HCEC 1CT (cell line): ENCODE measurements around the gene TOR1B.
"Not testable (repeated sequence)": the region's sequence is repeated elsewhere in the genome, so short reads cannot be mapped to it uniquely, and the experiment has no call there.

Experiments
- DNase-seq: peaks from one replicate; pipeline ENCODE4 v3.0.0-alpha.2; 2017

Gene TOR1B, protein sequence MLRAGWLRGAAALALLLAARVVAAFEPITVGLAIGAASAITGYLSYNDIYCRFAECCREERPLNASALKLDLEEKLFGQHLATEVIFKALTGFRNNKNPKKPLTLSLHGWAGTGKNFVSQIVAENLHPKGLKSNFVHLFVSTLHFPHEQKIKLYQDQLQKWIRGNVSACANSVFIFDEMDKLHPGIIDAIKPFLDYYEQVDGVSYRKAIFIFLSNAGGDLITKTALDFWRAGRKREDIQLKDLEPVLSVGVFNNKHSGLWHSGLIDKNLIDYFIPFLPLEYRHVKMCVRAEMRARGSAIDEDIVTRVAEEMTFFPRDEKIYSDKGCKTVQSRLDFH

DNA sequence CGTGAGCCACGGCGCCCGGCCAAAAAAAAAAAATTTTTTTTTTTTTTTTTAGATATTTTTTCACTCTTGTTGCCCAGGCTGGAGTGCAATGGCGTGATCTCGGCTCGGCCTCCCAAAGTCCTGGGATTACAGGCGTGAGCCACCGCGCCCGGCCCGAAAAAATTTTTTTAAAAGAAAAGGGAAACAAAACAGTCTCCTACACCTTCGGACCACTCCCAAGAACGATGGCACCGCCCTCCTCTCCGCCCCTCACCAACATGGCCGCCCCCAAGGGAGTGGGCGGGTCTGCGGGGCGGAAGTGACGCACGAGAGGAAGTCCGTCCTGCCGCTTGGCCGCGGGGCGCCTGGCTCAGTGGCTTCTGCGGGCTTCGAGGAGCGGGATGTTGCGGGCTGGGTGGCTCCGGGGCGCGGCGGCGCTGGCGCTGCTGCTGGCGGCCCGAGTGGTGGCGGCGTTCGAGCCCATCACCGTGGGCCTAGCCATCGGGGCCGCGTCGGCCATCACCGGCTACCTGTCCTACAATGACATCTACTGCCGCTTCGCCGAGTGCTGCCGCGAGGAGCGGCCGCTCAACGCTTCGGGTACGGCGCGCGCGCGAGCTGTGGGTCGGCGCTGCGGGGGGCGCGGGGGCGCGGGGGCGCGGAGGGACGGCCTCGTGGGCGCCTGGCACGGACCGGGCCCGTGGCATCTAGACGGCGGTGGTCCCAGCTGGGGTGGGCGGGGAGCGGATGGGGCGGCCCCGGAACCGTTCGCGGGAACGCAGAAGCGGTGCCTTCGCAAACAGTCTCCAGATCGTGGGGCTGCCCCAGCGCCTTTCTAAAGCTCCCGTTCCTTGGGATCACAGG, at the start of gene TOR1B:
Gene TOR1B (plus strand): TSS at position 352 of the 843 bp plus-strand sequence. CDS start 29 bp downstream, at position 381.
- peak; percentile 90 for DNase-seq

DNA sequence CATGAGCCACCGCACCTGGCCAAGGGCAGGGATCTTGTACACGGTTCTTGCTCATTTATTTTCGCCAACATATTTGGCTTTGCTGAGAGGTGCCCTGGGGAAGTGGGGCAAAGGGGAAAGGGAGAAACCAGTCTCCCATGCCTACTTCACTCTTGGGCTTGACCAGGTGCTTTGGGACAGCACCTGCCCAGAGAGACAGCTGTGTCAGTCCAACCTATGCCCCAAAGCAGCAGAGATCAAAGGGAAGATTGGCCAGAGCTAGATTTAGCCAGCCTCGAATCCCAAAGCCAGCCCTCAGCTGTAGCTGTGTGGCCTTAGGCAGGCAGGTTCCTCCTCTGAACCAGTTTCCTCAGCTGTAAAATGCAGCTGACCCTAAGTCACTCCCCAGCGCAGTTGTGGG, 47.8 kb upstream of the TOR1B start:
- DNase-seq, result no peak

DNA sequence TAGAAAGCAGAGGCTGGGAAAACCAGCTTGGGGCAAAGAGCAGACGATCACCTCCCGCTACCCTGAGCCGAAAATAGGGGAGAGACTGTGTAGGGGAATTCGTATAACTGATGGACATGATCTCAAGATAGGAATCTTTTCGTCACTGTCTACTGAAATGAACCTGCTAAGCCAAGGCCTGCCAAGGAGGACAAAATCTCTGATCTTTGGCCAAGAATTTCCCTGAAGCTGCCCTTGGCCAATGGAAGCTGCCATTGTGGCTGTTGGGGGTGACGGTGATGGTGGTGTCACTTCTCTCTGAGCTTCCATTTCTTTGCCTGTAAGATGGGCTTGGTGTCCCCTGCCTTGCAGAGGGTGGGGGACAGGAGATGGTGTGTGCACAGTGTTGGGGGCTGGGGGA, 46.8 kb upstream of the TOR1B start:
- DNase-seq, result no peak

DNA sequence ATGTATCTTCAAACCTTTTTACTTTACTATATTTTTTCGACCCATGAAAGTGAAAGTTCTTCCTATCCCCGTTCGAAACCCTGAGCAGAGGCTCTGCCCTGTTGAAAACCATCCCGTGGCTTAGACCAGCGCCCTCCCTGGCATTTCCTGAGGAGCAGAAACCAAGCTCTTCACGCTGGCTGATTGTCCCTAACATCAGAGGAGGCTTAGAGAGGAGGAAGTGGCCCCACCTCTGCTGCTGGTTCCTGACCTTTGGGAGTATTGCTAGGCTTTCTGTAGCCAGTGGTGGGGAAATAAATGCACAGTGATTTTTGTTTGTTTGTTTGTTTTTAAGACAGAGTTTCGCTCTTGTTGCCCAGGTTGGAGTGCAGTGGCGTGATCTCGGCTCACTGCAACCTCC, 45.9 kb upstream of the TOR1B start:
- DNase-seq, result no peak

DNA sequence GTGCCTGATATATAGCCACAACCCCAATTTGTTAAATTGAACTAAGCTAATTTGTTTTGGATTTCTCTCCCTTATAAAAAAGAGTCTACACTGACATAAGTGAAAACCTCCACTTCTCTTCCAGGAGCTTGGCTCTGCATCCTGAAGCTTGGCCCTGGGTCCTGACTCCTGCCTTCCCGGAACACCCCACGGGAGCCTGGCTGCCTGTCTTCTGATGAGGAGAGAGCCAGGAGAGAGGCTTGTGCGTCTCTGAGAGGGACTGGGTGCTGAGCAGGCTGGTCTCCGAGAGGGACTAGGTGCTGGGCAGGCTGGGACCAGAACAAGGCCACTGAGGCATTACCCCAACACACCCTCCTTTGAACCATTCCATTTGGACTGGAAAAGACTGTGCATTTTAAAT, 43.7 kb upstream of the TOR1B start:
- DNase-seq, result no peak

DNA sequence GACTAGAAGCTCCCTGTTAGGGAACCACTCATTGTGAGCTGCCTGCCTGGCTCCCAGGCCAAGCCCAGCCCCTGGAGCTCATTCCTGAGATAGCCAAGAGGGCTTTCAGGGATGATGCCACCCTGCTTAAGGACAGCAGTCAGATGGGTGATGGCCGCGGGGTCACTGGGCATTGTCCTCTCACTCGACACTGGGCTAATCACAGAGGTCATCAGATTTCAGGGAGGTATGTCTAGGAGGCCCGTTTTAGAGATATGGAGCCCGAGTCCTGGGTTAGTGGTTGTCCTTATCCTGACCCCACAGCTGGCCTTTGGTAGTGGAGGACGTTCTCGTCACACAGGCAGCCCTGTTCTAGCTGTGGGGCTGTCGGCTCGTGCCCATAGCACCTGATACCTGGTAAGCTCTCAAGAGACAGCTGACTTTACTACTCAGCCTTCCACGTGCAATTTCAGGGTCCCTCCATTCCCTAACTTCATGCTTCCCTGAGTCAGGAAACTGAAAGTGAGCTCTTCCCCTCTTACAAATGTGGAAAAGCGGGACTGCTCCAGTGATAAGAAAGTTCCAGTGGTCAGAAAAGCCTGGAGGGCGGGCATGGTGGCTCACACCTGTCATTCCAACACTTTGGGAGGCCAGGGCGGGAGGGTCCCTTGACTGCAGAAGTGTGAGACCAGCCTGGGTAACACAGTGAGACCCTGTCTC, 43.0 kb upstream of the TOR1B start:
- no peak for DNase-seq

DNA sequence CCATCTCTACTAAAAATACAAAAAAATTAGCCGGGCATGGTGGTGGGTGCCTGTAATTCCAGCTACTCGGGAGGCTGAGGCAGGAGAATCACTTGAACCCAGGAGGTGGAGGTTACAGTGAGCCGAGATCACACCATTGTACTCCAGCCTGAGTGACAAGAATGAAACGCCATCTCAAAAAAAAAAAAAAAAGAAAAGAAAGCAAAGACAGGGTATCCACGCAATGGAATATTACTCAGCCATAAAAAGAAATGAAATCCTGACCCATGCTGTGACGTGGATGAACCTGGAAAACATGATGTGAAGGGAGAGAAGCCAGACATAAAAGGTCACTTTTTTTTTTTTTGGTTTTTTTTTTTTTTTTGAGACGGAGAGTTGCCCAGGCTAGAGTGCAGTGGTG, 42.2 kb upstream of the TOR1B start:
- not testable (repeated sequence) for DNase-seq

DNA sequence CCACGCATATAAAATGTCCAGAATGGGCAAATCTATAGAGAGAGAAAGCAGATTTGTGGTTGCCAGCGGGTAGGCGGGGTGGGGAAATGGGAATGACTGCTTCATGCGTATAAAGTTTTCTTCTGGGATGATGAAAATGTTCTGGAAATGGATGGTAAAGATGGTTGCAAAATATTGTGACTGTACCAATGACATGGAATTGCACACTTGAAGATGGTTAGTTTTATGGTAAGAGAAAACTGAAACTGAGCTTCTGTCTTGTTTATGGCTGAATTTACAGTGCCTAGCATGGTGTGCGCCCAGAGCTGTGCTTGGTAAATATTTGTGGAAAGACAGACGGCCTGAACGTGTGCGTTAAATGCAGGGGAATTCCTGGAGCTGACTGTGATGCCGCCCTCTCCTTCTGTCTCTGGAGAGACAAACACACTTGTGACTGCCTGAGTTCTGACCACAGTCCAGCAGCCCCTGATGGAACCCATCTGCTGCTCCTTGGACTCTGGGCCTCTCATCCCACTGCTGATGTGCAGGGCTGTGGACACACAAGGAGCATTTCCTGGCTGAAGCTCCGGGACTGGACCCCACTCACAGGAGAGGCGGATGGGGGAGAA, 41.6 kb upstream of the TOR1B start:
- peak; percentile 80 for DNase-seq

DNA sequence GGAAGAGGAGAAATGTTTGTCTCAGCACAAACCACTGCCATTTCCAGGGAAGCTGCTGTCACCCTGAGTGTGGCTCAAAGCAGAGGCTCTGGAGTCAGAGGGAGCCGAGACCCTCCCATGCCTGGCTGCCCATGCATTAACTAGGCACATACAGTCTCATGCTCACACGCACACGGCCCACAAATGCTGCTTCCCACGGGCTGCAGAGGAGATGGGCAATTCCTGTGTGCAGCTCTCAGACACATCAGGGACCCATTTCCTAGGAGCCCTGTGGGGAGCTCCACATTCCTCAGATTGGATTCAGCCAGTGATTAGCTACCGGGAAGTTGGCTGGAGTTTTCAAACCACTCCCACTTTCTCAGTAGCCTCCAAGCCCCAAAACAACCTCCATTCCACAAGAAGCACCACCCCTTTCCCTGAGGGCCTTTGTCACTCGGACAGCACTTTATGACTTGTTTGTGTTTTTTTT, 41.0 kb upstream of the TOR1B start:
- DNase-seq, result peak; percentile 81

DNA sequence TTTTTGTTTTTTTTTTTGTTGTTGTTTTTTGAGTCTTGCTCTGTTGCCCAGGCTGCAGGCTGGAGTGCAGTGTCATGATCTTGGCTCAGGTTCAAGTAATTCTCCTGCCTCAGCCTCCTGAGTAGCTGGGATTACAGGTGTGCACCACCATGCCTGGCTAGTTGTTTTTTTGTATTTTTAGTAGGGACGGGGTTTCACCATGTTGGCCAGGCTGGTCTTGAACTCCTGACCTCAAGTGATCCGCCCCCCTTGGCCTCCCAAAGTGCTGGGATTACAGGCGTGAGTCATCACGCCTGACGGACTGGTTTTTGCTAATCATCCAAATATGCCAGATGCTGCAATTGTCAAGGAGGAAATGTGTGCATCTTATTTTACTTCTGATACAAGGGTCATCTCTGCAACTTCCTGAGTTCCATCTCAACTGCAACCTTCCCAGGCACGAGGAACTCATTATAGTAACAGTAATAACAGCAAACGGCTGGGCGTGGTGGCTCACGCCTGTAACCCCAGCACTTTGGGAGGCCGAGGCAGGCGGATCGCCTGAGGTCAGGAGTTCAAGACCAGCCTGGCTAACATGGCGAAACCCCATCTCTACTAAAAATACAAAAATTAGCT, 40.5 kb upstream of the TOR1B start:
- peak; percentile 97 for DNase-seq

DNA sequence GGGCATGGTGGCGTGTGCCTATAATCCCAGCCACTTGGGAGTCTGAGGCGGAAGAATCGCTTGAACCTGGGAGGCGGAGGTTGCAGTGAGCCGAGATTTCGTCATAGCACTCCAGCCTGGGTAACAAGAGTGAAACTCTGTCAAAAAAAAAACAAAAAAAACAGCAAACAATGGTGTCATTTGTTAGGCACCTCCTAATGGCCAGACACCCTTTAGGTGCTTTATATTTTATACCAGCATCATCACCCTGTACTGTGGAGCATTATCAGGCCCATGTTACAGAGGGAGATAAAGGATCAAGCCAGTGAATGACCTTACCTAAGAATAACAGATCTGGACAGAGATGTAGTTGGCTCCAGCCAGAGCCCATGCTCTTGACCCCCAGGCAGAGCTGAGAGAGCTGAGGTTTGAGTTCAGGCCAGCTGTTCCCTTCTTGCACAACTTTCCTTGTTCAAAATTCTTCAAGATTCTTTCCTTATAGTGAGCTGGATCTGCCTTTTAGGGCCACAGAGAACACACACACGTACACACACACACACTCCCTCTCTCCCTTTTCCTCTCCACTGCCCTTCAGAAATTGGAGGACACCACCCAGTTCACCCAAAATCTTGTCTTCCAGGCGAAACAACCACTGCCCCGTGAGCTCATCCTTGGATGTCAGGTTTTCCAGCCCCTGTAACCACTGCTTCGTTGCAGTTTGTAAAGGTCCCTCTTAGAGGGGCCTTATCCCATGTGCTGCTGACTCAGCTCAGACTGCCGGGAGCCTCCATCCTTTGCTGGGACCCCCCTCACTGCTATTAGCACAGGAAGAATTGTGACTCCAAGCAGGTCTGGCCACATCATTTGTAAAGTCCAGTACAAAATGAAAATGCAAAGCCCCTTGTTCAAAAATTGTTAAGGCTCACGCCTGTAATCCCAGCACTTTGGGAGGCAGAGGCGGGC, 39.7 kb upstream of the TOR1B start:
- DNase-seq, result peak; percentile 77

DNA sequence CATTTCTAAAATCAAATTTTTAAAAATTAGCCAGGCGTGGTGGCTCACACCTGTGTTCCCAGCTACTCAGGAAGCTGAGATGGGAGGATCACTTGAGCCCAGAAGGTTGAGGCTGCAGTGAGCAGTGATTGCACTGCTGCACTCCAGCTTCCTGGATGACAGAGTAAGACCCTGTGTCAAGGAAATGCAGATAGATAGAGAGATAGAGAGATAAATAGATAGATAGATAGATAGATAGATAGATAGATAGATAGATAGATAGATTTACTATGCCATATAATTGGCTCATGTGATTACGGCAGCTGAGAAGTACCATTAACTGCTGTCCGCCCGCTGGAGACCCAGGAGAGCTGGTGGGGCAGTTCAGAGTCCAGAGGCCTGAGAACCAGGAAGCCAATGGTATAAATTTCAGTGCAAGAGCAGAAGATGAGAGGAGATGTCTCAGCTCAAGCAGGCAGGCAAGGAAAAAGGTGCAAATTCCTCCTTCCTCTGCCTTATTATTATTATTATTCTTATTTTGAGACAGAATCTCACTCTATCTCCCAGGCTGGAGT, 37.1 kb upstream of the TOR1B start:
- DNase-seq, result no peak

DNA sequence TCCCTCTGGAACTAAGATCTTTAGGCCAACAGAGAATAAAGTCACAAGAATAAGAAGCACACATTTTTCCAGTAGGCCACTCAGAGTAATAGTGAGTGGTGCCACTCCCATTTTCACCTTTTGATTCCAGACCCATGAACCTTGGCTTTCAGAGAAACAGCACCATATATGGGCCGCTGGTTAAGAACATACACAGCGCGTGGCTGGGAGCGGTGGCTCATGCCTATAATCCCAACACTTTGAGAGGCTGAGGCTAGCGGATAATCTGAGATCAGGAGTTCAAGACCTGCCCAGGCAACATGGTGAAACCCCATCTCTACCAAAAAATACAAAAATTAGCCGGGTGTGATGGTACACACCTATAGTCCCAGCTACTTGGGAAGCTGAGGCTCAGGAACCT, 34.5 kb upstream of the TOR1B start:
- DNase-seq, result no peak

DNA sequence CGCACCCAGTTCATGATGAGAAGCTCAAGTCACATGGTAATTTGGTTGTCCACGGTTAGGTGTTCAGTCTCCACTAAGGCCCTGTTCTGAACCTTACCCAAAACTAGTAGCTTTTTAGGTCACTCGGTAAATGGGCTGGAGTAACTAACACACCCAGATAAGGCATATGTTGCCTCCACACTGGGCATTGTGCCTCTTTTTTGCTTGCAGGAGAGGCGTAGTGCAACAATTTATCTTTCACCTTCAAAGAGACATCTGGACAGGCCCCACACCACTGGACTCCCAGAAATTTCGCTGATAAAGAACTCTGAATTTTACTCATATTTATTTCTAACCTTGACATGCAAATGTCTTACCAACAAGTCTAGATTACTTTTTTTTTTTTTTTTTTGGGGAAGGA, 33.3 kb upstream of the TOR1B start:
- DNase-seq, result no peak

DNA sequence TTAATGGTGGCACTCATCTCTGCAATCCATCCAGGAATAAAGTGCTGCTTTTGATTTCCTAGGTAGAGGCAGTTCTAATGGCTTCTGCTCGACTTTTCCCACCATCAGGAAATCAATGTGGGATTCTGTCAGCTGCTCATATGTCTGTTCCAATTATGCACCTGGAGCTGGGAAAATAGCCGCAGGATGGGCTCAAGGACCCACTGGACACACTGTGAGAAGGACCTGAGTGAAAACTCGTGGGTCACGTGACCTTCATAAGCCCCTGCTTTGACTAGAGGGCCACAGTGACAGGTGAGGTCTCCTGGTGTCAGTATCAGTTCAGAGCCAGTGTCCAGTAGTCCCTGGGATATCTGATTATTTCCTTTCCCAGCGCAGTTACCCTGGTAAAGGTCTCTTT, 32.2 kb upstream of the TOR1B start:
- no peak for DNase-seq

DNA sequence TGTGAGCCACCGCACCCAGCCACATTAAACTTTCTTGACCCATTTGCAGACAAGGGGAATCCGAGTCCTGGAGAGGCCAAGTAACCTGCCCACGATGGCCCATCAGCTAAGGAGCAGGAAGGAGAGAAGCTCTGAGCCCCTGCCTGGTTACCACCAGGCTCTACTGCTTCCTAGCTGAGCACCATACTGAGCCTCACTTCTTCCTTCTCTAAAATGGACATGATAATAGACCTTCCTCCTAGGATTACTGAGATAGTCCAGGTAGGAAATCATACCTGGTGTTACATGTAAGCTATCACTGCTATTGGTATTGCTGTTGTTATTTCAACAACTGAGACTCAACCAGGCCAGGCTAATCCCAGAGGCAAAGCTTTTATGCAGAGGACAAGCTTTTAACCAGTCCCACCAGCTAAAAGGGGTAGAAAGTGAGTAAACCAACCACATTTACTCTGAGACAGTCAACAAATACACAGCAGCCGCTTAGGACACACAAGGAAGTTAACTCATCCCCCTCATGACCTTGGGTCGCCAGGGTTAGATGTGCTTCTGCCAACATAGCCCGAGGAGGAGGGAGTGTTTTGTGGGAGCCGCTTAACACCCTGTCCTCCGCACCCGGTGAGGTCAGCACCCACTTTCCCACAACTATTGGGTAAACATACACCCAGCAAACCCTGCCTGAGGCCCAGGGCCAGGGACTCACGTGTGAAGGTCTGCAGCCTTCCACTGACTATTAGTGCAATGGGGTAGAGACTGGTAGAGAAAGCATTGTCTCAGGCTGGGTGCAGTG, 29.5 kb upstream of the TOR1B start:
- peak; percentile 87 for DNase-seq

DNA sequence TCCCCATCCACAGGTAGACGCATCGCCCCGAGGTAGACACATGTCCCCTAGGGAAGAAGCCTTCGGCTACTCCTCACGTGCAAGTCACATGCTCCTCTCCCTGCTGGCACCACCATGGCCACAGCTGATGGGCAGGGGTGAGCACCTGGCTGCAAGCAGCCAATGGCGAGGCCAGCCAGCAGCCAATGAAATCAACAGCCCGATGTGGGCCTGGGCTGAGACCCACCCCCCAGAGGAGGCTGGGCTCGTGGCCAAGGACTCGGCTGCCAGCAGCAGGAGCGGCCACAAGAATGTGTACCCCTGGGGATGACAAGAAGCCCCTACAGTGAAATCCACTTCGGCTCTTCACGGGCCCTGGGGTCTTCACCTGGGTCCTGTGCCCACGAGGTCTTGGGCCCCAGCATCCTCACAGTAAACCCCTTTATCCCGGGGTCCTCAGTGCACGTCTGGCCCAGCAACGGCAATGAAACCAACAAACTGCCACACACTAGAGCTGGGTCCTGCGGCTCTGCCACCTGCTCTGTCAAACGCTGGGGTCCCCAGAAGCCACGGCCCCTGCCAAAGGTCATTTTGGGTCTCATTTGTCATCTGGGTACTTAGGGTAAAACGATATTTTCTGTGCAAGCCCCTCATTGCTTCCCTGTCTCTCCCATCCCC, 28.1 kb upstream of the TOR1B start:
- no peak for DNase-seq

DNA sequence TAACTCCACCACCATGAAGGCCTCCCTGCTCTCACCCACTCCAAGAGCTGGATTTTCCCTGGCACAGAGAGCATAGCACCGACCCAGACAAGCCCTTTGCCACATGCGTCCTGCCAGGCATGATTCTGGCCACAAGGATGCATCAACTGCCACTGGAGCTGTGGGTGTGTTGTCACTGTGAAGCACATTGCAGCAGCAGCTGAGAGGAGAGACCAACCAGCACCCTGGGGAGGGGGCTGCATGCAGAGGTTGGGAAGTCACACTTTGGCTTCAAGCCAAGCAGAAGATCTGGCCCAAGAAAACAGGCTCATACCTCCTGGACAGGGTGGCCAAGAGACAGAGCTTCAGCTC, 27.6 kb upstream of the TOR1B start:
- no peak for DNase-seq

DNA sequence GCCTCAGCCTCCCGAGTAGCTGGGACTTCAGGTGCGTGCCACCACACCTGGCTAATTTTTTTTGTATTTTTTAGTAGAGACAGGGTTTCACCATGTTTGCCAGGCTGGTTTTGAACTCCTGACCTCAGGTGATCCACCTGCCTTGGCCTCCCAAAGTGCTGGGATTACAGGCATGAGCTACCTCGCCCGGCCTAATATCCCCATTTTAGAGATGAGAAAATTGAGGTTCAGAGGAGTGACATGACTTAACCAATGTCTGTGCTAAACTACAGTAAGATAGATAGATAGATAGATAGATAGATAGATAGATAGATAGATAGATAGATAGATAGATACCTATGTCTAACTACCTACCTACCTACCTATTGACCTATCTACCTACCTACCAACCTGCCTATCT, 26.9 kb upstream of the TOR1B start:
- DNase-seq, result not testable (repeated sequence)

DNA sequence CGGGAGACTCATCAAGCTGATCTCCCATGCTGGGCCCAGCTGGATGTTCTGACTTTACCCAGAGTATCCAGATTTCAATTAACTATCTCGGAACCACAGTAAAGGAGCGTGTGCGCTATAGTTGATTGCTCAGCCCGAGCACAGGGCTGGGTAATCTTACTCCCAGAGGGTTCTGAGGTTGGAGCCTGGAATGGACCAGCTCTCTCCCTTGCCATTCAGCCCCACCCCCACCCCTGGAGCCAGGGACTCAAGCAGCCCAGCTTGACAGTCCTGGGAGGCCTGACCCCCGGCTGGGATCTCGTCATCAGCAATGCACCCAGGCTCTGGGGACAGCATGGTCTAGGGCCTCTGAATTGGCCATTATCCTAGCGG, 26.4 kb upstream of the TOR1B start:
- no peak for DNase-seq
